Measurements from ENCODE around the gene PLXNB2.
A peak's percentile ranks its signal among the peaks of the same experiment; 100 is the strongest.

DNA sequence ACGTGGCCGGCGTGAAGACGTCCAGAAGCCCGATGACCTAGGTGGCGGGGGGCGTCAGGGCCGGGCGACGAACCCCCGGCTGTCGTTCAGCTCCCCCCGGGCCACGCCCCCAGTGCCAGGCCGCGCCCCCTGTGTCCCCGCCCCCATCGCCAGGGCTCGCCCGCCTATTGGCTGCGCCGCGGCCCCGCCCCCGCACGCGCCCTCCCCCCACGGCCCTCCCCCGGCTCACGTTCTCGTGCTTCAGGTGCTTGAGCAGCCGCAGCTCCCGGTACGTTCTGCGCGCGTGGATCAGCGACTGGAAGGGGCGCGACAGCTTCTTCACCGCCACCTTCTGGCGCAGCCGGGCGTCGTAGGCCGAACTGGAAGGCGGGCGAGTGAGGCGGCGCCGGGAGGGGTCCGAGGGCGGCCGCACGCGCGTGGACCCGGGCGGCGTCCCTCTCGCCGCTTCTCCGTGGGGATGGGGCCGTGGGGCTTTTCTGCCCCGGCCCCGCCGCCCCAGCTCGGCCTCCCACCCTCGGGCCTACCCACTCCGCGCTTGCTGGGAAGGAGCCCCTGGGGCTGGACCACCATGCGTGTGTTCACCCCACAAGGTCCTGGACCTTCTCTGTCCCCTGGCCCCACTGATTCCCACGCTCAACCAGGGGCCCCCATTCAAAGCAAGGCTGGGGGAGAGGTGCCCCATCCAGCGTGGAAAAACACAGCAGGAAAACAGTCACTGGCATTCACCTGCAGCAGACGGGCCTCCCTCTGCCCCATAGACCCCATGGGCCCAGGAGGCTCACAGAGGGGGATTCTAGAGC, 39.7 kb downstream of the PLXNB2 start:
- TF ChIP-seq, protein P1, sequence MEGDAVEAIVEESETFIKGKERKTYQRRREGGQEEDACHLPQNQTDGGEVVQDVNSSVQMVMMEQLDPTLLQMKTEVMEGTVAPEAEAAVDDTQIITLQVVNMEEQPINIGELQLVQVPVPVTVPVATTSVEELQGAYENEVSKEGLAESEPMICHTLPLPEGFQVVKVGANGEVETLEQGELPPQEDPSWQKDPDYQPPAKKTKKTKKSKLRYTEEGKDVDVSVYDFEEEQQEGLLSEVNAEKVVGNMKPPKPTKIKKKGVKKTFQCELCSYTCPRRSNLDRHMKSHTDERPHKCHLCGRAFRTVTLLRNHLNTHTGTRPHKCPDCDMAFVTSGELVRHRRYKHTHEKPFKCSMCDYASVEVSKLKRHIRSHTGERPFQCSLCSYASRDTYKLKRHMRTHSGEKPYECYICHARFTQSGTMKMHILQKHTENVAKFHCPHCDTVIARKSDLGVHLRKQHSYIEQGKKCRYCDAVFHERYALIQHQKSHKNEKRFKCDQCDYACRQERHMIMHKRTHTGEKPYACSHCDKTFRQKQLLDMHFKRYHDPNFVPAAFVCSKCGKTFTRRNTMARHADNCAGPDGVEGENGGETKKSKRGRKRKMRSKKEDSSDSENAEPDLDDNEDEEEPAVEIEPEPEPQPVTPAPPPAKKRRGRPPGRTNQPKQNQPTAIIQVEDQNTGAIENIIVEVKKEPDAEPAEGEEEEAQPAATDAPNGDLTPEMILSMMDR (IDR thresholded peaks at IDR 0.05; ENCODE audit: low read depth, low read length, poor library complexity, severe bottlenecking): peak; percentile 43
- TF ChIP-seq EZH2phosphoT487 (IDR thresholded peaks at IDR 0.05; ENCODE audit: borderline replicate concordance, low read length): no peak
